Measurements from ENCODE around the gene PTOV1.
A peak's percentile ranks its signal among the peaks of the same experiment; 100 is the strongest.

Gene PTOV1

GRCh38 chr19:49850487-49851342 lies at the start of gene PTOV1:
TSS of gene PTOV1 (plus strand) at chr19:49851159.
- Histone ChIP-seq H2AFZ (ENCODE audit: low read depth, low read length) (peak within 1 kb of the TSS; percentile 96), H3K36me3 (ENCODE audit: insufficient read depth, low read length) (peaks cover 31% of the 10 kb centered on the region), H3K4me3 (ENCODE audit: low read length) (peak within 1 kb of the TSS; percentile 99), H3K27me3 (ENCODE audit: insufficient read depth, low read length) (no peaks in the 10 kb centered on the region), H3K4me1 (ENCODE audit: insufficient read depth, low read length) (peaks cover 18% of the 10 kb centered on the region), H3K9me3 (ENCODE audit: low read length) (peaks cover 4% of the 10 kb centered on the region)

- Histone ChIP-seq H3K4me3 (ENCODE audit: low read length) (no peak overlapping the region), H3K36me3 (ENCODE audit: insufficient read depth, low read length) (peaks cover 46% of the 10 kb centered on the region), H3K27me3 (ENCODE audit: insufficient read depth, low read length) (no peaks in the 10 kb centered on the region), H3K4me1 (ENCODE audit: insufficient read depth, low read length) (no peaks in the 10 kb centered on the region), H3K9me3 (ENCODE audit: low read length) (no peaks in the 10 kb centered on the region), H2AFZ (ENCODE audit: low read depth, low read length) (no peak overlapping the region)
Measured at GRCh38 chr19:49801401-49801888, 49.5 kb upstream of the PTOV1 start.

- Histone ChIP-seq H3K4me3 (ENCODE audit: low read length) (no peak overlapping the region), H3K27me3 (ENCODE audit: insufficient read depth, low read length) (no peaks in the 10 kb centered on the region), H3K36me3 (ENCODE audit: insufficient read depth, low read length) (peaks cover 42% of the 10 kb centered on the region), H2AFZ (ENCODE audit: low read depth, low read length) (no peak overlapping the region), H3K9me3 (ENCODE audit: low read length) (no peaks in the 10 kb centered on the region), H3K4me1 (ENCODE audit: insufficient read depth, low read length) (no peaks in the 10 kb centered on the region)
Measured at GRCh38 chr19:49801966-49802661, 48.8 kb upstream of the PTOV1 start.

- Histone ChIP-seq H2AFZ (ENCODE audit: low read depth, low read length) (no peak overlapping the region), H3K9me3 (ENCODE audit: low read length) (no peaks in the 10 kb centered on the region), H3K36me3 (ENCODE audit: insufficient read depth, low read length) (peaks cover 47% of the 10 kb centered on the region), H3K27me3 (ENCODE audit: insufficient read depth, low read length) (no peaks in the 10 kb centered on the region), H3K4me3 (ENCODE audit: low read length) (no peak overlapping the region), H3K4me1 (ENCODE audit: insufficient read depth, low read length) (no peaks in the 10 kb centered on the region)
Measured at GRCh38 chr19:49802836-49803528, 48.0 kb upstream of the PTOV1 start.

GRCh38 chr19:49803529-49803856 lies 47.5 kb upstream of the PTOV1 start:
- no peak overlapping the region for H2AFZ ChIP-seq (ENCODE audit: low read depth, low read length)
- no peak overlapping the region for H3K4me3 ChIP-seq (ENCODE audit: low read length)
- H3K4me1 ChIP-seq (ENCODE audit: insufficient read depth, low read length), result no peaks in the 10 kb centered on the region
- H3K36me3 ChIP-seq (ENCODE audit: insufficient read depth, low read length), result peaks cover 45% of the 10 kb centered on the region
- H3K27me3 ChIP-seq (ENCODE audit: insufficient read depth, low read length), result no peaks in the 10 kb centered on the region
- H3K9me3 ChIP-seq (ENCODE audit: low read length), result no peaks in the 10 kb centered on the region

- Histone ChIP-seq H3K27me3 (ENCODE audit: insufficient read depth, low read length) (no peaks in the 10 kb centered on the region), H3K36me3 (ENCODE audit: insufficient read depth, low read length) (peaks cover 23% of the 10 kb centered on the region), H3K4me1 (ENCODE audit: insufficient read depth, low read length) (peaks cover 4% of the 10 kb centered on the region), H3K9me3 (ENCODE audit: low read length) (no peaks in the 10 kb centered on the region), H3K4me3 (ENCODE audit: low read length) (no peak overlapping the region), H2AFZ (ENCODE audit: low read depth, low read length) (no peak overlapping the region)
Measured at GRCh38 chr19:49805822-49806619, 44.9 kb upstream of the PTOV1 start.

- H3K9me3 ChIP-seq (ENCODE audit: low read length), result no peaks in the 10 kb centered on the region
- H2AFZ ChIP-seq (ENCODE audit: low read depth, low read length), result no peak overlapping the region
- no peaks in the 10 kb centered on the region for H3K27me3 ChIP-seq (ENCODE audit: insufficient read depth, low read length)
- H3K4me3 ChIP-seq (ENCODE audit: low read length), result no peak overlapping the region
- peaks cover 4% of the 10 kb centered on the region for H3K4me1 ChIP-seq (ENCODE audit: insufficient read depth, low read length)
- peaks cover 20% of the 10 kb centered on the region for H3K36me3 ChIP-seq (ENCODE audit: insufficient read depth, low read length)
Measured at GRCh38 chr19:49806620-49806959, 44.4 kb upstream of the PTOV1 start.

- Histone ChIP-seq H3K4me1 (ENCODE audit: insufficient read depth, low read length) (peaks cover 8% of the 10 kb centered on the region), H2AFZ (ENCODE audit: low read depth, low read length) (no peak overlapping the region), H3K27me3 (ENCODE audit: insufficient read depth, low read length) (no peaks in the 10 kb centered on the region), H3K36me3 (ENCODE audit: insufficient read depth, low read length) (peaks cover 20% of the 10 kb centered on the region), H3K9me3 (ENCODE audit: low read length) (no peaks in the 10 kb centered on the region), H3K4me3 (ENCODE audit: low read length) (no peak overlapping the region)
Measured at GRCh38 chr19:49807058-49807903, 43.7 kb upstream of the PTOV1 start.

GRCh38 chr19:49807904-49808675 lies 42.9 kb upstream of the PTOV1 start:
- H3K36me3 ChIP-seq (ENCODE audit: insufficient read depth, low read length), result peaks cover 19% of the 10 kb centered on the region
- peaks cover 12% of the 10 kb centered on the region for H3K4me1 ChIP-seq (ENCODE audit: insufficient read depth, low read length)
- no peaks in the 10 kb centered on the region for H3K27me3 ChIP-seq (ENCODE audit: insufficient read depth, low read length)
- no peak overlapping the region for H3K4me3 ChIP-seq (ENCODE audit: low read length)
- no peaks in the 10 kb centered on the region for H3K9me3 ChIP-seq (ENCODE audit: low read length)
- no peak overlapping the region for H2AFZ ChIP-seq (ENCODE audit: low read depth, low read length)

GRCh38 chr19:49808711-49809159 lies 42.2 kb upstream of the PTOV1 start:
- Histone ChIP-seq H3K27me3 (ENCODE audit: insufficient read depth, low read length) (no peaks in the 10 kb centered on the region), H3K4me1 (ENCODE audit: insufficient read depth, low read length) (peaks cover 12% of the 10 kb centered on the region), H3K36me3 (ENCODE audit: insufficient read depth, low read length) (peaks cover 13% of the 10 kb centered on the region), H3K4me3 (ENCODE audit: low read length) (no peak overlapping the region), H2AFZ (ENCODE audit: low read depth, low read length) (no peak overlapping the region), H3K9me3 (ENCODE audit: low read length) (no peaks in the 10 kb centered on the region)

- H3K4me1 ChIP-seq (ENCODE audit: insufficient read depth, low read length), result peaks cover 17% of the 10 kb centered on the region
- H3K4me3 ChIP-seq (ENCODE audit: low read length), result no peak overlapping the region
- H2AFZ ChIP-seq (ENCODE audit: low read depth, low read length), result no peak overlapping the region
- H3K9me3 ChIP-seq (ENCODE audit: low read length), result no peaks in the 10 kb centered on the region
- no peaks in the 10 kb centered on the region for H3K27me3 ChIP-seq (ENCODE audit: insufficient read depth, low read length)
- H3K36me3 ChIP-seq (ENCODE audit: insufficient read depth, low read length), result peaks cover 13% of the 10 kb centered on the region
Measured at GRCh38 chr19:49809160-49809940, 41.6 kb upstream of the PTOV1 start.

Measured in neuron (in vitro differentiated cells).